GM13977 (cell line): ENCODE data around the gene LRIT2.

Experiments
- DNase-seq: peaks from one replicate; pipeline ENCODE4 v3.0.0; 2012; ENCODE audit warnings: low spot score
- CTCF ChIP-seq: IDR thresholded peaks from 2 replicates; pipeline ENCODE4 v1.5.1; 2012; ENCODE audit warnings: mild to moderate bottlenecking, control low read depth; ENCODE audit not compliant: insufficient read depth; ENCODE audit errors: extremely low read depth, missing control alignments
- in situ Hi-C: fragments of 300-500 bp; cut with MboI; formaldehyde crosslinking; loops from one replicate; pipeline ENCODE4 v1.12.0; 2022; ENCODE audit warnings: low sequenced_read_pairs, low pct_unique_long_range_greater_than_20kb, mixed read lengths, inconsistent platforms; ENCODE audit not compliant: unreplicated experiment

LRIT2 gene

GRCh38 chr10:84197643-84198042 is 27.7 kb downstream of the LRIT2 start:
- no peak for DNase-seq
- no peak for TF ChIP-seq CTCF
- in situ Hi-C loops = no loop called here

DNA sequence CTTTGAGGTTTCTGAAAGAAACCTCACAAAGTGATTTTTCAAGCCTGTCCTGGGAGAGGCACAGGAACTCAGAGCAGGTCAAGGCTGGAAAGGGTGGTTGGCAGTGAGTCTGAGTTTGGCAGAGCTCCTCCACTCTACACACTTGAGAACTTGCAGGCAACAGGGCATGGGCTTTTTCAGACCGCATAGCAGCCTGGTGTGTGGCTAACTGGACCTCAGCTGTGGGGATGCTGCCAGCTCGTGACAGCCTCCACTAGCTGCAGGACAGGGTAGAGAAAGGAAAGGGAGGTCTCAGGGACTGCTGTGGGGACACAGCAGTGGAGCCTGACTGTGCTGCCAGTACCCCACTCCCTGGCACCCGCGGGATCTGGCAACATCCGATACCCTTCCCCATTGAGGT is 28.4 kb downstream of the LRIT2 start:
- DNase-seq = no peak
- no peak for TF ChIP-seq CTCF
- in situ Hi-C loops = no loop called here

DNA sequence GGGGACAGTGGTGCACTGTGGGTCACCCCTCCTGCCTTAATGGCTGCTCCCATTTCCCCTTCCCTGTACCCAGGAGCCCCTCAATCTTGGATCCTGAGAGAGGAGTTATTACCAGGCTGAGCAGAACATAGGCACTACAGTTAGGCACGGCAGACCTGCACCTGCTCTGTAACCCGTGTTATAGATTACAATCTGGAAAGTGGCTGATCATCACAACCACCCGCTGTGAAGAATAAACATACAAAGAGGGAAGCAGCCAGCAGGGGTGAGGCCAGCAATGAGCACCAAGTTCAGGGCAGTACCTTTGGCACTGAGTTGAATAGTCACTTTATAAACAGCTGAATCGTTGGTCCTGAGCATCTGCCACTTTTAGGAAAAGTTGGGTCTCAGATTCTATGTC is 29.3 kb downstream of the LRIT2 start:
- DNase-seq = no peak
- TF ChIP-seq CTCF = no peak
- in situ Hi-C loops = no loop called here

- no peak for DNase-seq
- no peak for TF ChIP-seq CTCF
- in situ Hi-C loops = no loop called here
These were observed 30.1 kb downstream of the LRIT2 start for GRCh38 chr10:84195044-84195830.

- no peak for TF ChIP-seq CTCF
- DNase-seq = peak; percentile 81
- in situ Hi-C loops = no loop called here
These were observed 30.8 kb downstream of the LRIT2 start, which contains the start of gene CDHR1 for GRCh38 chr10:84194424-84195043. TSS of gene CDHR1 (plus strand) at chr10:84194537. CDS start at chr10:84194761, 224 bp downstream.

DNA sequence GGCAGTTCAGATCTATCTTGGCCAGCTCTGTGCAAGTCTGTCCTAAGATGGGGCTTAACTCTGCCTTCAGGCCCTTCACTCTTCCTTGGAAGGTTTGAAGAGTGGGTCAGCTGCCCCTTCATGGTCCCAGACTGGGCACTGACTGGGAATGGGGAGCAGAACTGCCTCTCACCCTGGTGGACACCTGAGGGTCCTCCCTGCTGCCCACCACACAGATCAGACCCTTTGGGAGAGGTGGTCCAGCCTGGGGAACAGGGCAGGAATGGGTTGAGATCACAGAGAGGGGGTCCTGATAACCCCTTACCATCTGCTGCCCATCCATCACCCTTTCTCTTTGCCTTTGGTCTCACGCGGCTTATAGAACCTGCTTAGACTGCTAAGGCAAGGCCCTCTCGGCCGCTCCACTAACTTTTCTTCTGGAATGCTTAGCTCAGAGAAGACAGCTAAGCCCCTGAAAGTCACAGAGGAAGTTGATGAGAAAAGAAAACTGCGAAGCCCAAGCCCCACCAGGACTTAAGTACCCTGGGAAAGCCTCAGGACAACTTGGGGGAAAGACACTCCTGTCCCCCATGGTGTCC is 31.4 kb downstream of the LRIT2 start:
- no peak for DNase-seq
- in situ Hi-C loops = no loop called here
- TF ChIP-seq CTCF = no peak
